Measurements from ENCODE around the gene HSPBAP1.

- TF ChIP-seq CTCF (IDR thresholded peaks at IDR 0.05) (no peak), POLR2A (IDR thresholded peaks at IDR 0.05) (no peak)
Observed at GRCh38 chr3:122739172-122739571, 54.5 kb downstream of the HSPBAP1 start.
